Vagina (tissue), 2 donors: ENCODE results near the gene KRTAP5-3.

Experiments
- CTCF ChIP-seq, 3 experiments: fragments of 450-650 bp in 2 of 3; fragments of 200-600 bp in 1 of 3; sonication (generic) in 1 of 3; IDR thresholded peaks; one replicate each; pipeline ENCODE4 v1.5.1; 2017 to 2019; ENCODE audit warnings: antibody characterized with exemption in 3 of 3, mild to moderate bottlenecking in 2 of 3, moderate library complexity in 2 of 3
- POLR2A ChIP-seq, 2 donors: fragments of 450-650 bp; IDR thresholded peaks; one replicate each; pipeline ENCODE4 v1.6.1; 2017; ENCODE audit warnings: antibody characterized with exemption in 2 of 2, mild to moderate bottlenecking in 2 of 2, moderate library complexity in 2 of 2

GRCh38 chr11:1574238-1574932 is 33.9 kb downstream of the KRTAP5-3 start:
- no peak for TF ChIP-seq POLR2A (IDR thresholded peaks at IDR 0.05)
- TF ChIP-seq CTCF (IDR thresholded peaks at IDR 0.05): peak; percentile 7 to 46 (median 46)
